Stimulated activated CD4-positive, alpha-beta T cell treated with anti-CD3 and anti-CD28 coated beads, Interleukin-2, amount 100 ng/mL, for 24 hours (primary cell): ENCODE results near the gene SOD2.
"Not testable (repeated sequence)": the region's sequence is repeated elsewhere in the genome, so short reads cannot be mapped to it uniquely, and the experiment has no call there.

ENCODE experiments used
- DNase-seq, 2 donors: peaks; one replicate each; pipeline ENCODE4 v3.0.0-alpha.2; 2020

The SOD2 gene

DNA sequence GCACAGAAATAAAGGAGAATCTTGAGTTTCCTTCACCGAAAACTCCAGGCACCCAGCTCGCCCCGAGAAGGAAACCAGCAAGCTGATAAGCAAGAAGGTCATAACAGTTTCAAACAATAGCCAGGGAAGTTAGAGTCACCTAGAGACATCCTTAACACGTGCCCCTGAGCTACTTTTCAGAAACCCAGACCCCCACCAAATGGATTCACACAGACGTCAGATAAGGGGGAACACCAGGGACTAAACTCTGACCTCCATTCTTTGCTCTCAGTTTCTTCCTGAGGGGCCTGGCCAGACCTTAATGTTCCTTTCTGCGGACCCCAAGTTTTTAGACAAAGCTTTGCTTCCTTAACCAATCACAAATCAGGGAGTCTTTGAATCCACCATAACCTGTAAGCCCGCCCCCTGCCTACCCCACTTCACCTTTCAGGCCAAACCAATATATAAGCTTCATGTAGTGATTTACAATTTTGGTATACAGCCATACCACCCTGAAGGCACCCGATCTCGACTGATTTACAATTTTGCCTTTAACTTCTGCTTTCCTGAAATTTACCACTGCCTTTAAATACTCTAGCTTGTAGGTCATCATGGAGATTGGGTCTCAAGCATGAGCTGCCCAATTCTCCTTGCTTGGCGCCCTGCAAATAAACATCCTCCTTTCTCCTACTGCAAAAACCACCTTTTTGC, 11.7 kb downstream of the SOD2 start:
- no peak for DNase-seq

DNA sequence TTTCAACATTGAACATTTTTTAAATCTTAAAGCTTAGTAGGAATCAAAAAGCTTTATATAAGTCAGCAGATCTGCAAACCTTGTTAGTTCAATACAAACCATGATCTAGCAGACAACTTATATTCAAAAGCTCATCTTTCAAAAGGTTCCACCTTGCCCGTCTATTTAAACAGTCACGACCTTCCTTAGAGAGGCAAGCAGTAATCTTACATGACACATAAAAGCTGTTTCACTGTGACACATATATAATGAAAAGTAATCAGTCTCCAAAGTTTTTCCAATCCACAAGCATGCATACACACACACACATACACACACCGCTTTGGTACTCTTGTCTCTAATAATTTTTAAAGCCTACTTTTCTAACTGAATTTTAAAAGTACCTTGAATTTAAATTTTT, 12.9 kb downstream of the SOD2 start:
- DNase-seq: no peak

DNA sequence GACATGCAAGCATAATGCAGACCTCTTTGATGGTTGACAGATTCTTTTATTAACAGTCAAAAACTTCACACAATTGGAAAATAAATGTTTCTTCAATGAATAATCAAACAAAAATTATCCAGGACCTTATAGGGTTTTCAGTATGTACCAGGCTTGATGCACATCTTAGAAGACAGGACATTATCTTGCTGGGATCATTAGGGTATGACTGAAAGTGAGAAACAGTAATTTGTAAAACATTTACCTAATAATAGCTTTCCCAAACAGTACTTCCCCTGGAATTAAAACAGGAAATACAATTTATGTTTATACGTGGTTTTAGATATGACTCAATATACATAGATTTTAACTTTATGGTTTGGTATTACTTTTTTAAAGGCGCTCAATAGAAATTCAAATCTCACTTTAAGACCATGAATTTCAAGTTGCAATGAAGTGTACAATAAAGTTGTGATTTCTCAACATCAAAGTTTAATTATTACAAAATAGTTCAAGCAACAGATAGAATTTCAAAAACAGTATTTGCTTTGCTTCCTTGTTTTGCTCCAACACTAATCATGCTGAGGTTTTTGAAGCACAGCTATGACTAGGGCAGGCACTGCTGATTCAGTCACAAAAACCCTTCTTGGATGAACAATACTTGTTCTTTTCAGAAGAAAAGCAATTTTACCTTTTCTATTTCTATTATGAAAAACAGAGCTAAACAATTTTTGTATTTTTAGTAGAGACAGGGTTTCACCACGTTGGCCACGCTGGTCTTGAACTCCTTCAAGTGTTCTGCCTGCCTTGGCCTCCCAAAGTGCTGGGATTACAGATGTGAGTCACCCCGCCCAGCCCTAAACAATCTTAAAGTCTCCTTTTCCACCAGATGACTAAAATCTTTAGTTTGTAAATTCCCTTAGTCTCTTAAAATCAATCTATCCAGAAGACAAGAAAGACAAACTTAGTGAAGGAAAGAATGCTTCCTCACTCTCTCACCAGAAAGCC, 13.7 kb downstream of the SOD2 start:
- peak; percentile 34 to 39 for DNase-seq

DNA sequence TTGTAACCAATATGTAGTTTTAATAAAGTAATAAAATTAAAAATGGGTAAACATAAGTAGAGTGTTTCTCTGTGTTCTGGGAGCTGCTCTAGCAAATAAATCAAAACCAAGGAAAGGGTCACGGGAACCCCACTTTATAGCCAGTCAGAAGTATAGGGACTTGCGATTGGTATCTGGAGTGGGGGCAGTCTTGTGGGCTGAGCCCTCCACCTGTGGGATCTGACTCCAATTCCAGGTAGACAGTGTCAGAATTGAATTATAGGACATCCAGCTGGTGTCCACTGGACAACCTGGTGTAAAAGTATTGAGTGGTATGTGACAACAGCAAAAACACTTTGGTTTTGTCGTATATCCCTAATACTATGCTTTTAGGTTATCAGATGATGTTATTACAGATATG, 14.5 kb downstream of the SOD2 start:
- DNase-seq: no peak

DNA sequence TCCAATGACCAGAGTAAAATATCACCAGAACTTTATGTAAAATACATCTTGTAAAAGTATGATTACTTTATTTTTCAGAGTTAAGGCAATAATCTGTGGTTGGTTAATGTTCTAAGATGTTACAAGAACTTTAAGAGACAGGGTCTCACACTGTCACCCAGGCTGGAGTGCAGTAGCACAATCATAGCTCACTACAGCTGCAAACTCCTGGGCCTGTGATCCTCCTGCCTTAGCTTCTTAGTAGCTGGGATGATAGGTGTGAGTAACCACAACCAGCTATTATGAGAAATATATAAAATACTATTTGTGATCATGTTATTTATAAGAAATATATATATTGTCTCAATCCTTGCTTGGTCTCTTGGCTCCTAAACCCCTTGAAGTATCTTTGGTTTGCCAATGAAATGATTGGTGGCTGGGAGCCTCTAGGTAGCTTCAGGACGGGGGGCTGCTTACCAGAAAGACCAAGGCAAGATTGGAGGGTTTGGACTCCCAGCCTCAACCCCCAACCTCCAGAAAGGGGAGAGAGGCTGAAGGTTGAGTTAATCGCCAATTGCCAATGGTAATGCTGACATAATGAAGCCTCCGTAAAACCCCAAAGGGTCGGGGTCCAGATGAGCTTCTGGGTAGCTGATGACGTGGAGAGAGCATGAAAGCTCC, 15.4 kb downstream of the SOD2 start:
- no peak for DNase-seq

DNA sequence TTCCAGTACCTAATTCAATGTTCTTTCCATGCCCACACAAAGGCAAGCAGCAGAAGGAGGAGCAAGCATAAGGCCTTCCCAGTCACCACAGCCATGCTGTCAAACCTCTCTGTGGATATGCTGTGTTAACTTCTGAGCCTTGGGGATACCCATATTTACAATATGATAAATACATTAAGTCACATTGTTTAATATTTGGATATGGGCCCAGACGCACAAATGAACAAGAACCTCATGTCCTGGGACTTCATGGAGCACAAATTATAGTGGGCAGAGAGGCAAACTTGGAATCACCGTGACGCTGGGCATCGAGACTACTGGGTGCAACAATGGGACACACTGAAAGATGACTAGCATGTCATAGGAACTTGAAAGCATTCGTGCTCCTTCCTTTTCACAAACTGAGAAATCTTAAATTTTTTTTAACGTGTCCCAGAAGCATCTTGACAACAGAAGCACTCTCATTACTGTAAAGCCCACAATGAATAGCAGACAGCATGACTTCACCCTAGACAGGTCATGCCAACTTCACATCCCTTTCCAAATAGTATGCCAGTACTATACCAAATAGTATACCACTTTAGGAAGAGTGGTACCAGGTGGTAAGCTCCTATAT, 16.0 kb downstream of the SOD2 start:
- DNase-seq: no peak

DNA sequence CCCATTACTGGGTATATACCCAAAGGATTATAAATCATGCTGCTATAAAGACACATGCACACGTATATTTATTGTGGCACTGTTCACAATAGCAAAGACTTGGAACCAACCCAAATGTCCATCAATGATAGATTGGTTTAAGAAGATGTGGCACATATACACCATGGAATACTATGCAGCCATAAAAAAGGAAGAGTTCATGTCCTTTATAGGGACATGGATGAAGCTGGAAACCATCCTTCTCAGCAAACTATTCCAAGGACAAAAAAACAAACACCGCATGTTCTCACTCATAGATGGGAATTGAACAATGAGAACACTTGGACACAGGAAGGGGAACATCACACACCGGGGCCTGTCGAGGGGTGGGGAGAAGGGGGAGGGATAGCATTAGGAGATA, 16.8 kb downstream of the SOD2 start:
- DNase-seq: not testable (repeated sequence)

DNA sequence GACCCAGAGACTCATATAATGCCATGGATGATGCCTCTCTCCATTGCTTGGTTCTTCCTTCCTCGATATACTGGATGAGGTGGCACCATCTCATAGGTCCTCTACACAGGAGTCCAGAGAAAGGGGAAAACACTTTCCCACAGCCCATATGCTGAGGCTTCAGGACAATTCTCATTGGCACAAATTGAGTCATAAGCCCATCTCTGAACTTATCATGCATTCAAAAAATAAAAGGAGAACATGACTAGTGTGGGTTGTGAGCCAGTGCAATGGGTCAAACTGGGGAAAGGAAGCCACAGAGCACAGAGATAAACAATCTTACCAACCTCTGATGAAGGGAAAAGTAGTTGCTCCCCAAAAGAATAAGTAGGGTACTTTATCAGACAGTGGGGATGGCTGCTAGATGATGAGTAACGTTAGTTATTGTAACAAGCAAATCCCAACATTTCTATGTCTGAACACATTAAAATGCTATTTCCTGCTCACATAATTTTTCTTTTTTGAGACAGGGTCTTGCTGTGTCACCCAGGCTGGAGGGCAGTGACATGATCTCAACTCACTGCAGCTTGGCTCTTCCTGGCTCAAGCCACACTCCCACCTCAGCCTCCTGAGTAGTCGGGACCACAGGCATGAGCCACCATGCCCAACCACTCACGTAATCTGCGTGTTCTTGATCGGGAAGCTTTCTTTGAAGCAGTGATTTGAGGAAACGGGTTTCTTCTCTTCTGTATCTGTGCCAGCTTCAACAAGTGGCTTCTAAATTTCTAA, 27.0 kb downstream of the SOD2 start:
- DNase-seq: no peak

DNA sequence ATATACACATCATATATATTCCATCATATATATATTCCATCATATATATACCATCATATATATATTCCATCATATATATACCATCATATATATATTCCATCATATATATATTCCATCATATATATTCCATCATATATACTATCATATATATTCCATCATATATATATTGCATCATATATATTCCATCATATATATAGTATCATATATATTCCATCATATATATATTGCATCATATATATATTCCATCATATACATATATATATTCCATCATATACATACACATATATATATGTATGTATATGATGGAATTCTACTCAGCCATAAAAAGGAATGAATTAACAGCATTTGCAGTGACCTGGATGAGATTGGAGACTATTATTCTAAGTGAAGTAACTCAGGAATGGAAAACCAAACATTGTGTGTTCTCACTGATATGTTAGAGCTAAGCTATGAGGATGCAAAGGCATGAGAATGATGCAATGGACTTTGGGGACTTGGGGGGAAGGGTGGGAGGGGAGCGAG, 29.6 kb downstream of the SOD2 start:
- not testable (repeated sequence) for DNase-seq

DNA sequence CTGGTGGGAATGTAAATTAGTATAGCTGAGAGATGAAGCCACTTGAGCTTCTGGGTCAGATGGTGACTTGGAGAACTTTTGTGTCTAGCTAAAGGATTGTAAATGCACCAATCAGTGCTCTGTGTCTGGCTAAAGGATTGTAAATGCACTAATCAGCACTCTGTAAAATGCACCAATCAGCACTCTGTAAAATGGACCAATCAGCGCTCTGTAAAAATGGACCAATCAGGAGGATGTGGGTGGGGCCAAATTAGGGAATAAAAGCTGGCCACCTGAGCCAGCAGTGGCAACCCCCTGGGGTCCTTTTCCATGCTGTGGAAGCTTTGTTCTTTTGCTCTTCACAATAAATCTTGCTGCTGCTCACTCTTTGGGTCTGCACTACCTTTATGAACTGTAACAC, 31.1 kb downstream of the SOD2 start:
- not testable (repeated sequence) for DNase-seq

DNA sequence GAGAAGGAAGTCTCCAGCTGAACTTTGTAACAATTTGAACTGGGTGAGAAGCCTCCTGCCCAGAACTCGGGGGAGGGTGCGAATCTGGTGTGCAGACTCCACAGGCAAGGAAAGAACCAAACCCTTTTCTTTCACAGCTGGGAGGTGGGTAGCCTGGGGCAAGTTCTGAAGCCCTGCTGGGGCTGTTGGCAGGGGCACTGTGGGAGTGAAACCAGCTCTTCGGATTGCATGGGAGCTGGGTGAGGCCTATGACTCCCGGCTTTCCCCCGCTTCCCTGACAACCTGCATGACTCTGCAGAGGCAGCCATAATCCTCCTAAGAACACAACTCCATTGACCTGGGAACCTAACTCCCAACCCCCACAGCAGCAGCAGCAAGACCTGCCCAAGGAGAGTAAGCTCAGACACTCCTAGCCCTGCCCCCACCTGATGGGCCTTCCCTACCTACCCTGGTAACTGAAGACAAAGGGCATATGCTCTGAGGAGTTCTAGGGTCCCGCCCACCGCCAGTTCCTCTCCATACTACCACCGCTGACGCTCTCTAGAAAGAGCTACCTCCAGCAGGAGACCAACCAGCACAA, 37.5 kb downstream of the SOD2 start:
- DNase-seq: no peak

DNA sequence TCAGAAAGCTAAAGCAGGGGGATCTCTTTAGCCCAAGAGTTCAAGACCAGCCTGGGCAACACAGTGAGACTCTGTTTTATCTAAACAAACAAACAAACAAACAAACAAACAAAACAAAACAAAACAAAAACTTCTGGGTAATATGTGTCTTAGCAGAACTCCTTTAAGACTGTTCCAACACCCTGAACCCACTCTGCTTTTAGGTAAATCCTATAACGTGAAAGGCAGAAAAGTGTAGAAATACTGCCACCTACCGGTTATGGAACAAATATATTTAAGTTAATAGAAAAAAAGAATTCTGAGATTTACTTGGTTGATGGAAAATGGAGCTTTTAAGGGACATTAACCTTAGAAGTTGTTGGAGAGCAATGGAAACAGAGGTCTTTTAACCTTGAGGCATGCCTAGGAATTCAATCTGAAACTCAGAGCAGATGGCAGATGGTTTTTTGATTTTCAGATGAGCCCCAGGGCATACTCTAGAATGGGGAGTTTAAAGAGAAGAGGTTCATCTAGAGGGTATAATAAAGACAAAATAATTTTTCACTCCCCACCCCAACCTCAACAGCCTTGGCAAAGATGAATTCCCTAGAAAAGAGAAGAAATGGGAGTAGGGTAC, 38.5 kb downstream of the SOD2 start:
- DNase-seq: no peak

DNA sequence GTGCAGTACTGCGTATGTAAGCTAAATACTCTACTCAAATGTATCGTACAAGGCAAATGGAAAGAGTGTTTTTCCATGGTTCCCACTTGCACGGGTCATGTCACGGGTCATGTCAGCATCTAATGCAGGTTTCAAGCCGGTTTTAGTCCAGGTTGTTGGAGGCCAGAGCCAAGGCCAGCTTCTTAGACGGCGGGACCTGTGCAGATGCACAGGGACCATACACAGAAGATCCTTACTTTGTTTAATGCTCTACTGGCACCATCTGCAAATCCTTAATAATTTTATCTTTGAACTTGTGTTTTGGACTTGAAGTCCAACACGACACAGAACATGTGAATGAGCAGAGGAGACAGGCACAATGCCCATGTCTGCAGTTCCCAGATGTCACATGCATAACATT, 42.7 kb downstream of the SOD2 start:
- no peak for DNase-seq

DNA sequence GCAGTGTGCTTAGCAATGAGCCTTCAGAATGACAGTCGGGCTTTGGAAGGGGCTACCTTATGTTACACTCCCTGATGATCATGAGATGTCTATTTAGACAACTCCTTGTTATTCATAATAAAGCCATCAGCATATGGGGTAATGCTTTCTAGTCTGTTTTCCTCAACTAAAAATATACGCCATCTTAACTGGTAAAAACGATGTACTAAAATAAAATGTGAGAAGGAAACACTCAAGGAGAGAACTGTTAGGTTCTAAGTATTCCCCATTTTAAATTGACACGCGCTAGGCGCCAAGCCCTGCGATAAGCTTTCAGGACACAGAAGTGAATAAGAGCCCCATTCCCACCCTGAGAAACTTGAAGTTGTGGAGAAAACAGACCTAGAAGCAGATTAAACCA, 43.6 kb downstream of the SOD2 start:
- DNase-seq: no peak

DNA sequence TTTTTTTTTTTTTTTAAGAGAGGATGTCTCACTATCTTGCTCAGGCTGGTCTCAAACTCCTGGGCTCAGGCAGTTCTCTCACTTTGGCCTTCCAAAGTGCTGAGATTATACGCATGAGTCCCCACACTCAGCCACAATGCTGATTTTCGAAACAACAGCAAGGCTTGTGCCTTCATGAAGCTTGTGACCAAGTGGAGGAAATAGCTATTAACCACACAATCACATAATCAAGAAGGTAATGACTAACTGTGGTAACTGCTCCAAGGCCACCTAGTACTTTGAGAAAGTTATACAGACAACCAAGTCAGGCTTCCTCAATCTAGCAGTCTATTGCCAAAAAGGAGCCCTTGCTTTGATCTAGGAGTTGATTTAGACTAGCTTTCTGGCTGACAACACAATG, 46.3 kb downstream of the SOD2 start:
- no peak for DNase-seq

DNA sequence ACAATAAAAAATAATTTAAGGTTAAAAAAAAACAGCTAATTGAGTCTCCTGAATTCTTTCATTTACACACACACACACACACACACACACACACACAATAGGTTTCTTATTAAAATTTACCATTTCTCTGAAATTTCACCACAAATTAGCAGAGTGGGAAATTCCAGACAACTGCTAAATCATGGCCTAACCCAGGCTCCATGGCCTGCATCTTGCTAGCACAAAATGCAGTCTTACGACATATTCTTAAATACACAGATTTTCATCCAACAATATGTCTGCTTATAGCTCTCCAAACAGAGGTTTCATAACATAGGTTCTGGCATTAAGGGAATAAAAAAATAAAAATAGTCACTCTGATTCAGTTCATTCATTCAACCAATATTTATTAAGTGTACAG, 46.9 kb downstream of the SOD2 start:
- no peak for DNase-seq

DNA sequence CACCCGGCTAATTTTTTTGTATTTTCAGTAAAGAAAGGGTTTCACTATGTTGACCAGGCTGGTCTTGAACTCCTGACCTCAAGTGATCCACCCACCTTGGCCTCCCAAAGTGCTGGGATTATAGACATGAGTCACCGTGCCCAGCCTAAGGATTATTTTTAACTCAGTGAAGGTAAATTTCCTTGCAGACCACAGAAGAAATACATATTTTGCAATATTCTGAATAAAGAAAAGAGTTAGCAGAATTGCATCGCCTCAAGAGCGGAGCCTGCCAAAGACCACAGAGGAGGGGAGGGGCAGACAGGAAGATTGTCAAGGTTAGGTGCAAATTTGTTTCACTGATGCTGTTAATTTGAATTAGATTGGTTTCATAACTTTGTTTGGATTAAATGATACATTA, 47.4 kb downstream of the SOD2 start:
- no peak for DNase-seq
